NCI-H2227 treated with DMSO at 0.1 percent for 48 hours (cell line): ENCODE measurements around the gene COBL.

Experiments used
- DNase-seq: peaks from one replicate; lab custom pipeline; 2025; lab: John Stamatoyannopoulos, UW

COBL gene

GRCh38 chr7:51316666-51317581 is at the start of gene COBL:
Gene COBL (minus strand): TSS chr7:51316809. CDS start chr7:51316633, 176 bp downstream.
- peak; percentile 16 for DNase-seq

- no peak for DNase-seq
These were observed 49.6 kb upstream of the COBL start for GRCh38 chr7:51366172-51366728.

GRCh38 chr7:51357821-51358220 is 41.2 kb upstream of the COBL start:
- DNase-seq: no peak

GRCh38 chr7:51356849-51357516 is 40.4 kb upstream of the COBL start:
- no peak for DNase-seq

GRCh38 chr7:51354897-51355296 is 38.3 kb upstream of the COBL start:
- DNase-seq: no peak

GRCh38 chr7:51354434-51354833 is 37.8 kb upstream of the COBL start:
- DNase-seq: no peak

GRCh38 chr7:51352174-51353100 is 35.8 kb upstream of the COBL start:
- no peak for DNase-seq

- no peak for DNase-seq
These were observed 35.1 kb upstream of the COBL start for GRCh38 chr7:51351661-51352060.

GRCh38 chr7:51350546-51350896 is 33.9 kb upstream of the COBL start:
- no peak for DNase-seq

GRCh38 chr7:51349820-51350545 is 33.4 kb upstream of the COBL start:
- no peak for DNase-seq

- no peak for DNase-seq
These were observed 29.5 kb upstream of the COBL start for GRCh38 chr7:51346126-51346525.

GRCh38 chr7:51344406-51345138 is 28.0 kb upstream of the COBL start:
- DNase-seq: no peak

GRCh38 chr7:51340936-51341335 is 24.3 kb upstream of the COBL start:
- no peak for DNase-seq

GRCh38 chr7:51340029-51340838 is 23.6 kb upstream of the COBL start:
- no peak for DNase-seq

GRCh38 chr7:51335057-51335456 is 18.4 kb upstream of the COBL start:
- no peak for DNase-seq

GRCh38 chr7:51329696-51330263 is 13.2 kb upstream of the COBL start:
- no peak for DNase-seq

GRCh38 chr7:51328351-51328801 is 11.8 kb upstream of the COBL start:
- no peak for DNase-seq

GRCh38 chr7:51327287-51327717 is 10.7 kb upstream of the COBL start:
- DNase-seq: no peak

- no peak for DNase-seq
These were observed 10.2 kb upstream of the COBL start for GRCh38 chr7:51326656-51327286.
